GM12878 (cell line): Measurements from ENCODE around the gene ARHGAP5. TPM values are rescaled to one million over a fixed set of nuclear protein-coding genes. Genes with fewer than 3 reads are reported as not detected.

Experiments used
- ATAC-seq: fragments of 200-7000 bp; cut with Tn5 transposase; 3 replicates; pipeline ENCODE4 v1.9.1; 2020; ENCODE audit warnings: mild to moderate bottlenecking, moderate library complexity
- BruUV-seq: library from RNA; stranded (reverse); fragments of 400-500 nt; replicated peaks from 2 replicates; lab custom pipeline; 2021; lab: Mats Ljungman, UMichigan
- CTCF ChIA-PET: fragments of 300-600 bp; sonication (Branson Sonifier 250); formaldehyde crosslinking; extraction: SDS; loops from one replicate; lab custom pipeline; 2021; ENCODE audit warnings: inconsistent platforms; lab: Yijun Ruan, JAX
- POLR2A ChIA-PET: fragments of 350-600 bp; formaldehyde crosslinking; extraction: SDS; loops from one replicate; lab custom pipeline; 2021; ENCODE audit warnings: inconsistent platforms; lab: Charles Lee
- RAD21 ChIA-PET: fragments of 300-600 bp; sonication (Branson Sonifier 250); formaldehyde crosslinking; loops from one replicate; lab custom pipeline; 2023; ENCODE audit warnings: antibody characterized with exemption; ENCODE audit not compliant: unreplicated experiment; lab: Charles Lee
- SMC1A ChIA-PET: fragments of 300-600 bp; sonication (Branson Sonifier 250); formaldehyde crosslinking; loops from one replicate; lab custom pipeline; 2023; ENCODE audit not compliant: unreplicated experiment, uncharacterized antibody; lab: Charles Lee
- DNase-seq: peaks from one replicate; pipeline ENCODE4 v3.0.0-alpha.2; 2011; ENCODE audit warnings: low read depth, low spot score
- FAIRE-seq: peaks from 3 replicates; lab custom pipeline; 2011; peaks lifted over from hg19 to GRCh38; lab: Jason Lieb, UNC
- H2AFZ ChIP-seq: 2 replicates; pipeline ENCODE4 v1.6.0; 2011; ENCODE audit warnings: low read depth, low read length, control low read depth; ENCODE audit not compliant: control insufficient read depth
- H3K27ac ChIP-seq: 2 replicates; pipeline ENCODE4 v1.5.1; 2011; ENCODE audit warnings: control low read depth; ENCODE audit not compliant: control insufficient read depth, insufficient read depth
- H3K27me3 ChIP-seq, 2 experiments: replicated peaks in 1 of 2; 2 replicates each; pipeline versions ENCODE4 v1.6.0 to v1.6.1; 2011; ENCODE audit warnings: low read length in 1 of 2; ENCODE audit not compliant: control insufficient read depth in 2 of 2, insufficient read depth in 2 of 2
- H3K36me3 ChIP-seq, 2 experiments: 2 replicates each; pipeline ENCODE4 v1.5.1; 2011; ENCODE audit warnings: low read length in 1 of 2; ENCODE audit not compliant: control insufficient read depth in 2 of 2, insufficient read depth in 2 of 2
- H3K4me1 ChIP-seq: 2 replicates; pipeline ENCODE4 v1.6.1; 2011; ENCODE audit warnings: mild to moderate bottlenecking, low read length, moderate library complexity, mixed read lengths; ENCODE audit not compliant: control insufficient read depth, insufficient read depth
- H3K4me2 ChIP-seq: 2 replicates; pipeline ENCODE4 v1.6.0; 2011; ENCODE audit warnings: control low read depth; ENCODE audit not compliant: control insufficient read depth, insufficient read depth
- H3K4me3 ChIP-seq: fragments of 200-600 bp; sonication (generic); 2 replicates; pipeline ENCODE4 v1.5.1; 2016
- H3K79me2 ChIP-seq: 2 replicates; pipeline ENCODE4 v1.6.0; 2011; ENCODE audit warnings: low read length; ENCODE audit not compliant: control insufficient read depth, insufficient read depth
- H3K9ac ChIP-seq: 2 replicates; pipeline ENCODE4 v1.8.0; 2011; ENCODE audit warnings: low read length, control low read depth, mixed read lengths; ENCODE audit not compliant: control insufficient read depth, insufficient read depth
- H3K9me3 ChIP-seq: replicated peaks from 3 replicates; pipeline ENCODE4 v1.5.1; 2011; ENCODE audit warnings: mild to moderate bottlenecking, low read length; ENCODE audit not compliant: control insufficient read depth, insufficient read depth
- H4K20me1 ChIP-seq: 2 replicates; pipeline ENCODE4 v1.6.0; 2011; ENCODE audit not compliant: control insufficient read depth, insufficient read depth
- E2F4 ChIP-seq: IDR thresholded peaks from 2 replicates; pipeline ENCODE4 v1.6.1; 2012; ENCODE audit warnings: low read depth, low read length, improper control_type of control experiment
- ESRRA ChIP-seq: IDR thresholded peaks from 2 replicates; pipeline ENCODE4 v1.6.1; 2012; ENCODE audit warnings: mild to moderate bottlenecking, low read length, improper control_type of control experiment
- FOXK2 ChIP-seq: fragments of 450-650 bp; IDR thresholded peaks from 2 replicates; pipeline ENCODE4 v1.6.1; 2017; ENCODE audit warnings: mild to moderate bottlenecking, moderate library complexity
- KAT2A ChIP-seq: conservative IDR thresholded peaks from 2 replicates; pipeline ENCODE4 v1.6.1; 2011; ENCODE audit warnings: low read depth, low read length; ENCODE audit not compliant: control insufficient read depth
- NFYA ChIP-seq: IDR thresholded peaks from 2 replicates; pipeline ENCODE4 v1.6.1; 2011; ENCODE audit warnings: low read depth, mild to moderate bottlenecking, low read length, improper control_type of control experiment, borderline replicate concordance
- ZBTB11 ChIP-seq: fragments of 450-650 bp; formaldehyde crosslinking; IDR thresholded peaks from 2 replicates; pipeline ENCODE4 v1.5.0; 2022; ENCODE audit warnings: mild to moderate bottlenecking, missing genetic modification characterization
- WGBS: methylation state at CpG from one replicate; pipeline ENCODE4 v1.1.6; 2016; ENCODE audit warnings: low lambda C conversion rate; ENCODE audit not compliant: insufficient replicate concordance, insufficient coverage; ENCODE audit errors: missing lambda C conversion rate; 5-methylcytosine and 5-hydroxymethylcytosine counted together
- in situ Hi-C: fragments of 300-500 bp; cut with MboI; formaldehyde crosslinking; loops from 9 replicates; pipeline ENCODE4 v1.14.3; 2018; ENCODE audit warnings: mixed read lengths
- intact Hi-C: fragments of 100-400 bp; cut with micrococcal nuclease; formaldehyde crosslinking; loops from one replicate; pipeline ENCODE4 v1.14.2; 2022; ENCODE audit not compliant: unreplicated experiment
- polyA plus RNA-seq, 11 experiments: library from polyadenylated mRNA; depleted of rRNA in 4 of 11; unstranded in 6 of 11; stranded (reverse) in 5 of 11; fragments of >200 nt; fragmentation: Nextera tagmentation in 4 of 11; fragmentation: Illumina TruSeq in 1 of 11; extraction: Ambion mirVana in 4 of 11; extraction: Trizol in 1 of 11; gene quantifications; 1 replicate in 1 of 11; 2 replicates in 10 of 11; pipeline versions ENCODE4 v1.2.1 to v1.2.3, GENCODE V29; 2011 to 2016; ENCODE audit warnings: inconsistent platforms in 2 of 11, missing spikeins in 2 of 11, low read depth in 1 of 11
- total RNA-seq, 4 experiments: library from RNA; depleted of rRNA in 3 of 4; stranded (reverse); fragments of >200 nt in 3 of 4; fragmentation: Illumina TruSeq in 1 of 4; extraction: Trizol in 1 of 4; gene quantifications; 2 replicates each; pipeline versions ENCODE4 v1.2.1 to v1.2.3, GENCODE V29; 2013 to 2021

The ARHGAP5 gene
- total and polyA plus RNA-seq, 10 of the 15 experiments (the other 5 are each of a cell fraction or from before 2014, with no cell fraction given) = 0.91 to 19.6 (median 7.2) TPM

- ChIA-PET SMC1A (no interaction called here), CTCF (interaction anchor here (1.4 kb wide), 1 partner anchor 94 kb away, joined by 3 read pairs; no protein-coding TSS in a partner anchor), RAD21 (interaction anchor here (0.7 kb wide), 1 partner anchor 55 kb away, joined by 3 read pairs; no protein-coding TSS in a partner anchor), POLR2A (interaction anchor here (0.9 kb wide), 1 partner anchor 12 kb away, joined by 3 read pairs; no protein-coding TSS in a partner anchor)
- no peak for TF ChIP-seq KAT2A
- no peak for TF ChIP-seq E2F4
- no peak for TF ChIP-seq ESRRA
- no peak for TF ChIP-seq NFYA
- TF ChIP-seq ZBTB11 = no peak
- TF ChIP-seq FOXK2 = no peak
- H3K27me3 ChIP-seq = no peaks in the 10 kb centered on the region
- no peaks in the 10 kb centered on the region for H4K20me1 ChIP-seq
- no peak for DNase-seq
- intact Hi-C loops = no loop called here
- no peak overlapping the region for H2AFZ ChIP-seq
- no peak for ATAC-seq
- no peak for FAIRE-seq
- in situ Hi-C loops = no loop called here
- no peaks in the 10 kb centered on the region for H3K79me2 ChIP-seq
- H3K4me3 ChIP-seq = no peak overlapping the region
- no TSS peak for BruUV-seq
- H3K27ac ChIP-seq = no peak overlapping the region
- no peak overlapping the region for H3K9ac ChIP-seq
- no peaks in the 10 kb centered on the region; the same call in 1 of the 2 replicates for H3K4me1 ChIP-seq
- no peaks in the 10 kb centered on the region for H3K36me3 ChIP-seq
- 66% methylated on average over 3 of the region's 3 CpGs for WGBS
- H3K9me3 ChIP-seq = no peaks in the 10 kb centered on the region
- H3K4me2 ChIP-seq = no peak overlapping the region
Measured at GRCh38 chr14:32167907-32168306, 90.8 kb downstream of the ARHGAP5 start.
